Measurements from ENCODE around the gene MEGF8.

DNA sequence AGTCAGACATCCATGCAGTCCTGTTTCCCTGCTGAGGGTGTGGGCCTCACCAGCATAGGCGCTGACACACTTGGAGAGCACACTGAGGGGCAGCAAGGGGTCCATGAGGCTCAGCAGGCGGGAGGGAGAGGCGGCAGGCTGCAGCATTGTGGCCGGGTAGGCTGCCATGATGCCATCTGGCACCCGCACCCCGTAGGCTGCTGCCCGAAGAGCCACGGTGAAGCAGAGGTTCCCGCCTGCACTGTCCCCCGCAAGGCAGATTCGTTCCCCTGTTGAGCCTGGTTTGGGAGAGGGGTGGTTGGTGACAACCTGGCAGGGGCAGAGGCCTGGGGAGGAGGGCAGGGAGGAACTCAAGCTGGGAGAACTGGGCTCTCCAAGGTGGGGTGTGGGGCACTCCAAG lies 80.7 kb downstream of the MEGF8 start:
- TF ChIP-seq POLR2A (IDR thresholded peaks at IDR 0.05; ENCODE audit: low read depth, low read length) (0 out of 2 replicates have a peak, but pooled peaks have one; percentile 6), ATF3 (IDR thresholded peaks at IDR 0.05; ENCODE audit: borderline replicate concordance, extremely low read depth, low read depth, low read length) (no peak), CTCF (IDR thresholded peaks at IDR 0.05 in 2 of 3, conservative IDR thresholded peaks at IDR 0.05 in 1 of 3; ENCODE audit: control insufficient read depth in 2 of 3, extremely low read depth in 1 of 3, insufficient read depth in 1 of 3, low read depth in 3 of 3, low read length in 3 of 3) (no peak), ZNF24 (IDR thresholded peaks at IDR 0.05) (no peak), SIX5 (IDR thresholded peaks at IDR 0.05; ENCODE audit: low read depth, low read length, severe bottlenecking) (no peak), SPI1 (IDR thresholded peaks at IDR 0.05; ENCODE audit: borderline replicate concordance, insufficient read depth, low read depth, low read length) (no peak), NR2C1 (IDR thresholded peaks at IDR 0.05) (no peak), EP300 (IDR thresholded peaks at IDR 0.05; ENCODE audit: borderline replicate concordance in 1 of 2, control insufficient read depth in 1 of 2, low read depth in 2 of 2, low read length in 2 of 2) (no peak)

Data from GM12878 (cell line).